Measurements from ENCODE around the gene MARS1.

DNA sequence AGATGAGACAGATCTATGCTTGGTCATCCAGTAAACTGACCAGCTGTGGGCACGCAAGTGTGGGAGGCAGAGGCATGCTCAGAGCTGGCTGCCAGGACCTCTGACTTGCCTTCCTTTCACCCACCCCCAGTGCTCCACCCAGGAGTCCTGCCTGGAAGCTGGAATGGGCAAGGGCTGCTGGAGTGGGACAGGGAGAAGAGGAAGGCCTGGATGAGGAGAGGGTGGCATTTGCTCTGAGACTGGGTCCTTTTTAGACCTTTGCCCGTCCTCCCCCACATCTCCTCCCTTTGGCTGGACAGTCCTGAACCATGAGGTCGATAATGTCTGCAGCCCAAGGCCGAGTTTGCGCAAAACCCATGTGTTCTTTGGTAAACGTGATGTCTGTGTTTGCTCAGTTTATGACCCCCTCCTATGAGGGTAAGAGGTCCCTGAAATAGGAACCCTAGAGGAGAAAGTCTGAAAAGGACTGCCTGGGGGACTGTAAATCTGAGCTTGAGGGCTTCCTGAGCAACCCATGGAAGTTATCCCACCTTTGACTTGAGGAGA is 36.6 kb upstream of the MARS1 start:
- TF ChIP-seq, protein P1, sequence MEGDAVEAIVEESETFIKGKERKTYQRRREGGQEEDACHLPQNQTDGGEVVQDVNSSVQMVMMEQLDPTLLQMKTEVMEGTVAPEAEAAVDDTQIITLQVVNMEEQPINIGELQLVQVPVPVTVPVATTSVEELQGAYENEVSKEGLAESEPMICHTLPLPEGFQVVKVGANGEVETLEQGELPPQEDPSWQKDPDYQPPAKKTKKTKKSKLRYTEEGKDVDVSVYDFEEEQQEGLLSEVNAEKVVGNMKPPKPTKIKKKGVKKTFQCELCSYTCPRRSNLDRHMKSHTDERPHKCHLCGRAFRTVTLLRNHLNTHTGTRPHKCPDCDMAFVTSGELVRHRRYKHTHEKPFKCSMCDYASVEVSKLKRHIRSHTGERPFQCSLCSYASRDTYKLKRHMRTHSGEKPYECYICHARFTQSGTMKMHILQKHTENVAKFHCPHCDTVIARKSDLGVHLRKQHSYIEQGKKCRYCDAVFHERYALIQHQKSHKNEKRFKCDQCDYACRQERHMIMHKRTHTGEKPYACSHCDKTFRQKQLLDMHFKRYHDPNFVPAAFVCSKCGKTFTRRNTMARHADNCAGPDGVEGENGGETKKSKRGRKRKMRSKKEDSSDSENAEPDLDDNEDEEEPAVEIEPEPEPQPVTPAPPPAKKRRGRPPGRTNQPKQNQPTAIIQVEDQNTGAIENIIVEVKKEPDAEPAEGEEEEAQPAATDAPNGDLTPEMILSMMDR (IDR thresholded peaks at IDR 0.05): no peak
- no peak for TF ChIP-seq REST (IDR thresholded peaks at IDR 0.05; ENCODE audit: insufficient read depth in 1 of 2, low read depth in 2 of 2, low read length in 1 of 2)
- no peak for TF ChIP-seq POLR2AphosphoS5 (IDR thresholded peaks at IDR 0.05; ENCODE audit: low read depth, low read length)
